ENCODE measurements around the gene PIRT. TPM values are rescaled to one million over a fixed set of nuclear protein-coding genes. Genes with fewer than 3 reads are reported as not detected.
A peak's percentile ranks its signal among the peaks of the same experiment; 100 is the strongest.

PIRT gene
- total RNA-seq, 1 donor from 2014 or later, result 6.4 TPM

- H3K4me3 ChIP-seq, result no peak within 1 kb of the TSS
- no peaks in the 10 kb centered on the region for H3K27me3 ChIP-seq
- no peaks in the 10 kb centered on the region for H3K9me3 ChIP-seq
- H3K4me1 ChIP-seq, result peaks cover 4% of the 10 kb centered on the region
- intact Hi-C loops (cut with DNase I), result no loop called here
- TF ChIP-seq POLR2AphosphoS5 (IDR thresholded peaks at IDR 0.05; ENCODE audit: insufficient read depth in 1 of 2, low read depth in 1 of 2) (peak in 1 of 2 donors; percentile 33), POLR2A (IDR thresholded peaks at IDR 0.05) (no peak)
- TF ChIP-seq, protein P1, sequence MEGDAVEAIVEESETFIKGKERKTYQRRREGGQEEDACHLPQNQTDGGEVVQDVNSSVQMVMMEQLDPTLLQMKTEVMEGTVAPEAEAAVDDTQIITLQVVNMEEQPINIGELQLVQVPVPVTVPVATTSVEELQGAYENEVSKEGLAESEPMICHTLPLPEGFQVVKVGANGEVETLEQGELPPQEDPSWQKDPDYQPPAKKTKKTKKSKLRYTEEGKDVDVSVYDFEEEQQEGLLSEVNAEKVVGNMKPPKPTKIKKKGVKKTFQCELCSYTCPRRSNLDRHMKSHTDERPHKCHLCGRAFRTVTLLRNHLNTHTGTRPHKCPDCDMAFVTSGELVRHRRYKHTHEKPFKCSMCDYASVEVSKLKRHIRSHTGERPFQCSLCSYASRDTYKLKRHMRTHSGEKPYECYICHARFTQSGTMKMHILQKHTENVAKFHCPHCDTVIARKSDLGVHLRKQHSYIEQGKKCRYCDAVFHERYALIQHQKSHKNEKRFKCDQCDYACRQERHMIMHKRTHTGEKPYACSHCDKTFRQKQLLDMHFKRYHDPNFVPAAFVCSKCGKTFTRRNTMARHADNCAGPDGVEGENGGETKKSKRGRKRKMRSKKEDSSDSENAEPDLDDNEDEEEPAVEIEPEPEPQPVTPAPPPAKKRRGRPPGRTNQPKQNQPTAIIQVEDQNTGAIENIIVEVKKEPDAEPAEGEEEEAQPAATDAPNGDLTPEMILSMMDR (IDR thresholded peaks at IDR 0.05), result no peak
- DNase-seq (ENCODE audit: extremely low spot score in 2 of 2), result no peak
- no peak within 1 kb of the TSS for H3K27ac ChIP-seq
- no peaks in the 10 kb centered on the region for H3K36me3 ChIP-seq
Observed at GRCh38 chr17:10803830-10804475, 33.9 kb downstream of the PIRT start, which contains the start of gene TMEM238L. Gene TMEM238L (minus strand): TSS chr17:10804099. CDS start chr17:10803963, 136 bp downstream.

- no peaks in the 10 kb centered on the region for H3K27me3 ChIP-seq
- H3K9me3 ChIP-seq, result no peaks in the 10 kb centered on the region
- H3K4me1 ChIP-seq, result peaks cover 10% of the 10 kb centered on the region
- TF ChIP-seq POLR2A (IDR thresholded peaks at IDR 0.05) (no peak), POLR2AphosphoS5 (IDR thresholded peaks at IDR 0.05; ENCODE audit: insufficient read depth in 1 of 2, low read depth in 1 of 2) (no peak)
- TF ChIP-seq, protein P1 (IDR thresholded peaks at IDR 0.05), result no peak
- no peak overlapping the region for H3K27ac ChIP-seq
- H3K4me3 ChIP-seq, result no peak overlapping the region
- DNase-seq (ENCODE audit: extremely low spot score in 2 of 2), result no peak
- no peaks in the 10 kb centered on the region for H3K36me3 ChIP-seq
- intact Hi-C loops (cut with DNase I), result no loop called here
Observed at GRCh38 chr17:10803350-10803749, 34.5 kb downstream of the PIRT start.

DNA sequence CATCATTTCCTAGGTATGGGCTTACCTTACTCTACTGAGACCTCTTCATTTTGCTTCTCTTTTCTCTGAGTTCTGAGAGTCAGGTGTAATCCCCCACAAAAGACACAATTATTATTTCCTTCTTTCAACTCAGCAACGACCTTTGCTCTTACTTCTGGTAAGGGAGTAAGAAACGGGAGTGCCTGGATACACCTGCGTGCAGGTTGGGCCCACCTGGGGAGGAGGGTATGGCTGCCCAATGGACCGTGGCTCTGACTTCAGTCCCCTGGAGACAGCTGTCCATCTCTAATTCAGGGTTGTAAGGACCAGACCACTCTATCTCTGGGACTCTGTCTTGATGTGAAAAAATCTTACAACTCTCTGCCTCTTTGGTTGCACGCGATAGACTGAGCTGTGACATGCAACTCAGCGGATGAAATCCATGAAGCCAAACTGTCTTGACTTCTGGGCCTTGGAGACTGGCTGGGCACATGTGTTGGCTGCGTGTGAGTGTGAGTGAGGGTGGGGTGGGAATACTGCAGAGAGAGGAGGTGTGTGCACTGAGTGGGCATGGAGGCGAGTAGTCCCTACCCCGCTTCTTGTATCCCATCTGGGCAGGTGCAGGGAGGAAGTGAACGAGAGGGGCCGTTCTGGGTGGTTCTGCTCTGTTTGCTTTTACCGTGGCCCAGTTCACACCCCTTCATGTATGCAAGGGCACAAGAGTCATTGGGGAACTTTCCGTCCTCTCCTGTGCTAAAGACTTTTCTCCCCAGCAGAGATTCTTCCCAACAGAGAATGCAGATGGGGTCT is 35.2 kb downstream of the PIRT start:
- intact Hi-C loops (cut with DNase I), result no loop called here
- H3K27me3 ChIP-seq, result no peaks in the 10 kb centered on the region
- DNase-seq (ENCODE audit: extremely low spot score in 2 of 2), result no peak
- TF ChIP-seq POLR2A (IDR thresholded peaks at IDR 0.05) (no peak), POLR2AphosphoS5 (IDR thresholded peaks at IDR 0.05; ENCODE audit: insufficient read depth in 1 of 2, low read depth in 1 of 2) (no peak)
- TF ChIP-seq, protein P1 (IDR thresholded peaks at IDR 0.05), result no peak
- no peaks in the 10 kb centered on the region for H3K9me3 ChIP-seq
- no peaks in the 10 kb centered on the region for H3K36me3 ChIP-seq
- H3K4me1 ChIP-seq, result peaks cover 17% of the 10 kb centered on the region
- H3K4me3 ChIP-seq, result no peak overlapping the region
- H3K27ac ChIP-seq, result no peak overlapping the region

GRCh38 chr17:10799407-10799806 is 38.5 kb downstream of the PIRT start:
- no peaks in the 10 kb centered on the region for H3K36me3 ChIP-seq
- no peaks in the 10 kb centered on the region for H3K27me3 ChIP-seq
- no peaks in the 10 kb centered on the region for H3K9me3 ChIP-seq
- no peak overlapping the region for H3K4me3 ChIP-seq
- H3K27ac ChIP-seq, result no peak overlapping the region
- DNase-seq (ENCODE audit: extremely low spot score in 2 of 2), result no peak
- peaks cover 21% of the 10 kb centered on the region for H3K4me1 ChIP-seq
- intact Hi-C loops (cut with DNase I), result no loop called here
- TF ChIP-seq POLR2A (IDR thresholded peaks at IDR 0.05) (no peak), POLR2AphosphoS5 (IDR thresholded peaks at IDR 0.05; ENCODE audit: insufficient read depth in 1 of 2, low read depth in 1 of 2) (no peak)
- TF ChIP-seq, protein P1 (IDR thresholded peaks at IDR 0.05), result no peak

DNA sequence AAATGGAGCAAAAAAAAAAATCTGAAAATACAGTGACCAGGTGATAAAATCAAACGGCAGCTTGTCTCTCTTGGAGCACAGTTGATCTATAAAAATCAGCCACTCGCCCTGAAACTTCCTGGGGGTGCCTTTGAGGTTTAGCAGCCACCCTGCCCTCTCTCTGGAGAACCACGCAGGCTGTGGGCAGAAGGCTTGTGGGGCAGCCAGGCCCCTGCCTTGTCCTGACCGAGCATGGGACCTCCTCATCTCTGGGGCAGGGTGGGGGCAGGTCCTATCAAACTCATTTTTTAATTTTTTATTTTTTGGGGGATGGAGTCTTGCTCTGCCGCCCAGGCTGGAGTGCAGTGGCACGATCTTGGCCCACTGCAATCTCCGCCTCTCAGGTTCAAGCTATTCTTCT is 39.0 kb downstream of the PIRT start:
- H3K9me3 ChIP-seq, result no peaks in the 10 kb centered on the region
- intact Hi-C loops (cut with DNase I), result no loop called here
- no peak for DNase-seq (ENCODE audit: extremely low spot score in 2 of 2)
- no peaks in the 10 kb centered on the region for H3K27me3 ChIP-seq
- H3K4me3 ChIP-seq, result no peak overlapping the region
- H3K27ac ChIP-seq, result peak overlapping the region; percentile 21
- TF ChIP-seq POLR2AphosphoS5 (IDR thresholded peaks at IDR 0.05; ENCODE audit: insufficient read depth in 1 of 2, low read depth in 1 of 2) (no peak), POLR2A (IDR thresholded peaks at IDR 0.05) (no peak)
- TF ChIP-seq, protein P1 (IDR thresholded peaks at IDR 0.05), result no peak
- no peaks in the 10 kb centered on the region for H3K36me3 ChIP-seq
- H3K4me1 ChIP-seq, result peaks cover 21% of the 10 kb centered on the region

Measured in vagina (tissue), 2 donors.